Vagina (tissue), 2 donors: ENCODE results near the gene ALDH2. TPM values are rescaled to one million over a fixed set of nuclear protein-coding genes. Genes with fewer than 3 reads are reported as not detected.

Experiments
- DNase-seq, 2 donors: peaks; one replicate each; pipeline ENCODE4 v3.0.0-alpha.2; 2017; ENCODE audit errors: extremely low spot score in 2 of 2
- H3K27ac ChIP-seq: fragments of 200-600 bp; sonication (generic); one replicate; pipeline ENCODE4 v1.5.1; 2019
- H3K27me3 ChIP-seq: fragments of 200-600 bp; sonication (generic); one replicate; pipeline ENCODE4 v1.5.1; 2019
- H3K36me3 ChIP-seq, 2 donors: fragments of 200-600 bp; sonication (generic); one replicate each; pipeline ENCODE4 v1.5.1; 2017 to 2019
- H3K4me1 ChIP-seq: fragments of 200-600 bp; sonication (generic); one replicate; pipeline ENCODE4 v1.5.1; 2019
- H3K4me3 ChIP-seq, 2 donors: fragments of 200-600 bp; sonication (generic); 1 replicate in 1 of 2; 2 replicates in 1 of 2; pipeline ENCODE4 v1.5.1; 2016 to 2019
- H3K9me3 ChIP-seq: fragments of 200-600 bp; sonication (generic); one replicate; pipeline ENCODE4 v1.5.1; 2019
- CTCF ChIP-seq, 3 experiments: fragments of 450-650 bp in 2 of 3; fragments of 200-600 bp in 1 of 3; sonication (generic) in 1 of 3; IDR thresholded peaks; one replicate each; pipeline ENCODE4 v1.5.1; 2017 to 2019; ENCODE audit warnings: antibody characterized with exemption in 3 of 3, mild to moderate bottlenecking in 2 of 3, moderate library complexity in 2 of 3
- POLR2A ChIP-seq, 2 donors: fragments of 450-650 bp; IDR thresholded peaks; one replicate each; pipeline ENCODE4 v1.6.1; 2017; ENCODE audit warnings: antibody characterized with exemption in 2 of 2, mild to moderate bottlenecking in 2 of 2, moderate library complexity in 2 of 2
- POLR2AphosphoS5 ChIP-seq, 2 donors: sonication (generic); formaldehyde crosslinking; IDR thresholded peaks; one replicate each; pipeline ENCODE4 v1.9.0; 2017; ENCODE audit warnings: antibody characterized with exemption in 2 of 2, mild to moderate bottlenecking in 2 of 2, low read depth in 1 of 2; ENCODE audit not compliant: insufficient read depth in 1 of 2
- intact Hi-C: fragments of 100-400 bp; cut with DNase I; formaldehyde crosslinking; loops from one replicate; pipeline ENCODE4 v1.15.1; 2023
- total RNA-seq: library from RNA; depleted of rRNA; stranded (reverse); fragments of >200 nt; gene quantifications from one replicate; pipeline ENCODE4 v1.2.3, GENCODE V29; 2016

ALDH2 gene
- total RNA-seq, 1 donor from 2014 or later = 97.2 TPM

GRCh38 chr12:111838353-111838752 lies 71.6 kb downstream of the ALDH2 start:
- DNase-seq = no peak
- intact Hi-C loops = no loop called here
- TF ChIP-seq POLR2A (IDR thresholded peaks at IDR 0.05) (no peak), CTCF (IDR thresholded peaks at IDR 0.05) (no peak), POLR2AphosphoS5 (IDR thresholded peaks at IDR 0.05; ENCODE audit: insufficient read depth in 1 of 2, low read depth in 1 of 2) (no peak)

GRCh38 chr12:111840807-111841206 lies 74.1 kb downstream of the ALDH2 start:
- Histone ChIP-seq H3K4me3 (peak overlapping the region; percentile 86 to 93), H3K4me1 (peaks cover 46% of the 10 kb centered on the region), H3K36me3 (peaks cover 0 to 11% of the 10 kb centered on the region in 2 donors), H3K9me3 (no peaks in the 10 kb centered on the region), H3K27me3 (no peaks in the 10 kb centered on the region), H3K27ac (peak overlapping the region; percentile 83)
- DNase-seq = no peak
- TF ChIP-seq CTCF (IDR thresholded peaks at IDR 0.05) (no peak), POLR2AphosphoS5 (IDR thresholded peaks at IDR 0.05; ENCODE audit: insufficient read depth in 1 of 2, low read depth in 1 of 2) (no peak), POLR2A (IDR thresholded peaks at IDR 0.05) (no peak)
- intact Hi-C loops = loop anchor here (10.0 kb wide), 1 partner anchor 956 kb away; no protein-coding TSS in a partner anchor

More at GRCh38 chr12:111838353-111838752, 71.6 kb downstream of the ALDH2 start:
- no peak overlapping the region for H3K27ac ChIP-seq
- no peak overlapping the region for H3K4me3 ChIP-seq
- H3K36me3 ChIP-seq = peaks cover 0 to 11% of the 10 kb centered on the region in 2 donors
- no peaks in the 10 kb centered on the region for H3K9me3 ChIP-seq
- H3K27me3 ChIP-seq = no peaks in the 10 kb centered on the region
- H3K4me1 ChIP-seq = peaks cover 25% of the 10 kb centered on the region

GRCh38 chr12:111841236-111841749 lies 74.6 kb downstream of the ALDH2 start:
- Histone ChIP-seq H3K9me3 (no peaks in the 10 kb centered on the region), H3K4me3 (peak overlapping the region; percentile 86 to 93), H3K27me3 (no peaks in the 10 kb centered on the region), H3K36me3 (peaks cover 0 to 11% of the 10 kb centered on the region in 2 donors), H3K27ac (peak overlapping the region; percentile 83), H3K4me1 (peaks cover 46% of the 10 kb centered on the region)
- intact Hi-C loops = loop anchor here (10.0 kb wide), 1 partner anchor 956 kb away; no protein-coding TSS in a partner anchor
- TF ChIP-seq POLR2A (IDR thresholded peaks at IDR 0.05) (no peak), POLR2AphosphoS5 (IDR thresholded peaks at IDR 0.05; ENCODE audit: insufficient read depth in 1 of 2, low read depth in 1 of 2) (no peak), CTCF (IDR thresholded peaks at IDR 0.05) (no peak)
- no peak for DNase-seq

- H3K9me3 ChIP-seq = no peaks in the 10 kb centered on the region
- intact Hi-C loops = loop anchor here (10.0 kb wide), 1 partner anchor 957 kb away; no protein-coding TSS in a partner anchor
- H3K27ac ChIP-seq = peak within 1 kb of the TSS; percentile 83
- H3K4me1 ChIP-seq = peaks cover 46% of the 10 kb centered on the region
- H3K27me3 ChIP-seq = no peaks in the 10 kb centered on the region
- peaks cover 0 to 11% of the 10 kb centered on the region in 2 donors for H3K36me3 ChIP-seq
- TF ChIP-seq POLR2AphosphoS5 (IDR thresholded peaks at IDR 0.05; ENCODE audit: insufficient read depth in 1 of 2, low read depth in 1 of 2) (peak; percentile 95 to 99), POLR2A (IDR thresholded peaks at IDR 0.05) (peak in 1 of 2 donors; percentile 30), CTCF (IDR thresholded peaks at IDR 0.05) (peak in 1 of 3 experiments; percentile 5)
- peak; percentile 94 to 97 for DNase-seq
- peak within 1 kb of the TSS; percentile 86 to 93 for H3K4me3 ChIP-seq
These were observed 75.2 kb downstream of the ALDH2 start, which contains the start of gene MAPKAPK5 for GRCh38 chr12:111841750-111842555. TSS of gene MAPKAPK5 (plus strand) at chr12:111842228. CDS start at chr12:111842734, 506 bp downstream.
